HepG2 (cell line): ENCODE results near the gene MRPL28. TPM values are rescaled to one million over a fixed set of nuclear protein-coding genes. Genes with fewer than 3 reads are reported as not detected.

ENCODE experiments used
- ATAC-seq: fragments of 200-7000 bp; cut with Tn5 transposase; 3 replicates; pipeline ENCODE4 v1.9.1; 2020; ENCODE audit warnings: mild to moderate bottlenecking, moderate library complexity
- BruUV-seq: library from RNA; stranded (reverse); fragments of 400-500 nt; replicated peaks from 2 replicates; lab custom pipeline; 2021; lab: Mats Ljungman, UMichigan
- CTCF ChIA-PET: fragments of 300-600 bp; formaldehyde crosslinking; extraction: SDS; loops from one replicate; lab custom pipeline; 2021; ENCODE audit warnings: low total read pairs, inconsistent platforms, low intra/inter-chr PET ratio; lab: Yijun Ruan, JAX
- POLR2A ChIA-PET: fragments of 350-600 bp; sonication (Branson Sonifier 250); formaldehyde crosslinking; loops from one replicate; lab custom pipeline; 2020; ENCODE audit warnings: antibody characterized with exemption, inconsistent platforms; lab: Yijun Ruan, JAX
- DNase-seq: peaks from one replicate; pipeline ENCODE4 v3.0.0-alpha.2; 2015; ENCODE audit warnings: low spot score
- FAIRE-seq: peaks from 3 replicates; lab custom pipeline; 2011; peaks lifted over from hg19 to GRCh38; lab: Jason Lieb, UNC
- H2AFZ ChIP-seq: one replicate; pipeline ENCODE4 v1.6.1; 2011; ENCODE audit warnings: low read length, inconsistent platforms
- H3K27ac ChIP-seq: fragments of 300-600 bp; 3 replicates; pipeline ENCODE4 v1.8.0; 2011; ENCODE audit warnings: mixed run types, mild to moderate bottlenecking, mixed read lengths, low read length, inconsistent platforms; ENCODE audit not compliant: insufficient read depth; ENCODE audit errors: extremely low read length
- H3K27me3 ChIP-seq, 2 experiments: fragments of 200-600 bp in 1 of 2; 2 replicates in 1 of 2; 3 replicates in 1 of 2; pipeline versions ENCODE4 v1.6.0 to v1.8.0; 2011; ENCODE audit warnings: low read length in 2 of 2, mild to moderate bottlenecking in 2 of 2, moderate library complexity in 2 of 2, inconsistent platforms in 1 of 2; ENCODE audit not compliant: insufficient read depth in 2 of 2, control insufficient read depth in 1 of 2
- H3K36me3 ChIP-seq, 2 experiments: fragments of 200-600 bp in 1 of 2; replicated peaks in 1 of 2; 2 replicates in 1 of 2; 3 replicates in 1 of 2; pipeline versions ENCODE4 v1.5.1 to v1.8.0; 2011; ENCODE audit warnings: low read length in 2 of 2, inconsistent platforms in 1 of 2; ENCODE audit not compliant: insufficient read depth in 2 of 2, control insufficient read depth in 1 of 2
- H3K4me1 ChIP-seq: 2 replicates; pipeline ENCODE4 v1.5.1; 2012; ENCODE audit warnings: low read length, inconsistent platforms; ENCODE audit not compliant: insufficient read depth
- H3K4me2 ChIP-seq: 2 replicates; pipeline ENCODE4 v1.6.0; 2011; ENCODE audit warnings: low read depth, low read length, inconsistent platforms
- H3K4me3 ChIP-seq, 3 experiments: fragments of 200-600 bp in 1 of 3; sonication (generic), shearing (Covaris generic) in 1 of 3; replicated peaks in 1 of 3; 2 replicates each; pipeline ENCODE4 v1.5.1; 2011 to 2016; ENCODE audit warnings: low read length in 3 of 3, inconsistent platforms in 2 of 3, low read depth in 2 of 3, mild to moderate bottlenecking in 2 of 3, control low read depth in 1 of 3, mixed read lengths in 1 of 3; ENCODE audit not compliant: insufficient read depth in 1 of 3
- H3K79me2 ChIP-seq: one replicate; pipeline ENCODE4 v1.6.1; 2011; ENCODE audit warnings: low read length, inconsistent platforms; ENCODE audit not compliant: insufficient read depth
- H3K9ac ChIP-seq: 2 replicates; pipeline ENCODE4 v1.6.0; 2011; ENCODE audit warnings: mild to moderate bottlenecking, low read depth, low read length, inconsistent platforms; ENCODE audit not compliant: insufficient read depth
- H3K9me3 ChIP-seq: 2 replicates; pipeline ENCODE4 v1.5.1; 2012; ENCODE audit warnings: mild to moderate bottlenecking, low read length
- H4K20me1 ChIP-seq: 2 replicates; pipeline ENCODE4 v1.6.0; 2011; ENCODE audit warnings: inconsistent platforms, mild to moderate bottlenecking, low read length, moderate library complexity; ENCODE audit not compliant: insufficient read depth
- AGO1 ChIP-seq: fragments of 200-400 bp; formaldehyde crosslinking; IDR thresholded peaks from 2 replicates; pipeline ENCODE4 v1.6.1; 2017; ENCODE audit warnings: mild to moderate bottlenecking, low read depth, low read length, moderate library complexity; ENCODE audit not compliant: poor library complexity, severe bottlenecking
- ATF1 ChIP-seq: IDR thresholded peaks from 2 replicates; pipeline ENCODE4 v1.6.1; 2016; ENCODE audit warnings: mild to moderate bottlenecking, control low read depth
- ETV5 ChIP-seq: IDR thresholded peaks from 2 replicates; pipeline ENCODE4 v1.6.1; 2018; ENCODE audit warnings: missing biosample characterization, missing genetic modification reagents, inconsistent platforms, borderline replicate concordance
- HMGA1 ChIP-seq: sonication (generic); formaldehyde crosslinking; conservative IDR thresholded peaks from 2 replicates; pipeline ENCODE4 v1.4.0; 2020; ENCODE audit warnings: missing genetic modification reagents
- KMT2A ChIP-seq: sonication (generic); formaldehyde crosslinking; IDR thresholded peaks from 2 replicates; pipeline ENCODE4 v1.4.0; 2020; ENCODE audit warnings: missing genetic modification reagents
- PPARG ChIP-seq: conservative IDR thresholded peaks from 2 replicates; pipeline ENCODE4 v1.6.1; 2016; ENCODE audit warnings: missing biosample characterization, missing genetic modification reagents
- ZNF121 ChIP-seq: sonication (generic); formaldehyde crosslinking; IDR thresholded peaks from 2 replicates; pipeline ENCODE4 v1.5.0; 2020; ENCODE audit warnings: mild to moderate bottlenecking, missing genetic modification reagents
- ZNF333 ChIP-seq: sonication (generic); formaldehyde crosslinking; IDR thresholded peaks from 2 replicates; pipeline ENCODE4 v1.4.0; 2020; ENCODE audit warnings: mild to moderate bottlenecking, missing genetic modification reagents, borderline replicate concordance
- ZNF431 ChIP-seq: sonication (generic); formaldehyde crosslinking; IDR thresholded peaks from 2 replicates; pipeline ENCODE4 v1.9.0; 2022; ENCODE audit warnings: missing genetic modification reagents, low read depth, mild to moderate bottlenecking, borderline replicate concordance
- ZNF446 ChIP-seq: sonication (generic); formaldehyde crosslinking; IDR thresholded peaks from 2 replicates; pipeline ENCODE4 v1.5.0; 2020; ENCODE audit warnings: mild to moderate bottlenecking, missing genetic modification reagents
- ZNF607 ChIP-seq: sonication (generic); formaldehyde crosslinking; IDR thresholded peaks from 2 replicates; pipeline ENCODE4 v1.5.1; 2020; ENCODE audit warnings: missing genetic modification reagents, mild to moderate bottlenecking, borderline replicate concordance
- ZNF619 ChIP-seq: sonication (generic); formaldehyde crosslinking; IDR thresholded peaks from 2 replicates; pipeline ENCODE4 v1.4.0; 2020; ENCODE audit warnings: mild to moderate bottlenecking, missing genetic modification reagents
- ZNF780A ChIP-seq: sonication (generic); formaldehyde crosslinking; IDR thresholded peaks from 2 replicates; pipeline ENCODE4 v1.8.0; 2022; ENCODE audit warnings: mild to moderate bottlenecking, missing genetic modification reagents, moderate library complexity
- ZSCAN31 ChIP-seq: sonication (generic); formaldehyde crosslinking; IDR thresholded peaks from 2 replicates; pipeline ENCODE4 v1.5.0; 2020; ENCODE audit warnings: low read depth, mild to moderate bottlenecking, missing genetic modification reagents
- WGBS: methylation state at CpG from one replicate; pipeline ENCODE4 v1.1.6; 2017; ENCODE audit warnings: low lambda C conversion rate; 5-methylcytosine and 5-hydroxymethylcytosine counted together
- in situ Hi-C: cut with HindIII; loops from 2 replicates; pipeline ENCODE4 v1.10.0; 2017; ENCODE audit warnings: low pct_unique_long_range_greater_than_20kb; ENCODE audit not compliant: extremely low pct_ligation_motif_present
- intact Hi-C: fragments of 100-400 bp; cut with micrococcal nuclease; formaldehyde crosslinking; loops from one replicate; pipeline ENCODE4 v1.10.0; 2022; ENCODE audit not compliant: unreplicated experiment
- polyA plus RNA-seq, 8 experiments: library from polyadenylated mRNA; depleted of rRNA in 3 of 8; stranded (reverse) in 7 of 8; unstranded in 1 of 8; fragments of >200 nt; fragmentation: Illumina TruSeq in 4 of 8; extraction: Trizol in 4 of 8; gene quantifications; 2 replicates each; pipeline versions ENCODE4 v1.2.1 to v1.2.3, GENCODE V29; 2011 to 2016; ENCODE audit warnings: low read depth in 4 of 8, missing spikeins in 1 of 8, mixed read lengths in 1 of 8; ENCODE audit not compliant: insufficient read depth in 1 of 8
- total RNA-seq, 5 experiments: library from RNA; depleted of rRNA; stranded (reverse); fragments of >200 nt; fragmentation: Illumina TruSeq; extraction: Trizol; gene quantifications; 2 replicates each; pipeline ENCODE4 v1.2.3, GENCODE V29; 2016; ENCODE audit warnings: low read depth in 1 of 5
- TF ChIP-seq, protein P1 (sequence below): sonication (generic); formaldehyde crosslinking; IDR thresholded peaks from 2 replicates; pipeline ENCODE4 v1.8.1; 2023; ENCODE audit warnings: mild to moderate bottlenecking, inconsistent platforms, moderate library complexity, missing genetic modification reagents, borderline replicate concordance
- TF ChIP-seq, protein P2 (sequence below): IDR thresholded peaks from 2 replicates; pipeline ENCODE4 v1.6.1; 2018; ENCODE audit warnings: missing genetic modification reagents
- TF ChIP-seq, protein P3 (sequence below): sonication (generic); formaldehyde crosslinking; conservative IDR thresholded peaks from 2 replicates; pipeline ENCODE4 v1.8.0; 2022; ENCODE audit warnings: low read depth, missing genetic modification reagents

Gene MRPL28
- total and polyA plus RNA-seq, 2 of the 13 experiments (the other 11 are each of a cell fraction or from before 2014, with no cell fraction given) = 114 to 135 TPM

DNA sequence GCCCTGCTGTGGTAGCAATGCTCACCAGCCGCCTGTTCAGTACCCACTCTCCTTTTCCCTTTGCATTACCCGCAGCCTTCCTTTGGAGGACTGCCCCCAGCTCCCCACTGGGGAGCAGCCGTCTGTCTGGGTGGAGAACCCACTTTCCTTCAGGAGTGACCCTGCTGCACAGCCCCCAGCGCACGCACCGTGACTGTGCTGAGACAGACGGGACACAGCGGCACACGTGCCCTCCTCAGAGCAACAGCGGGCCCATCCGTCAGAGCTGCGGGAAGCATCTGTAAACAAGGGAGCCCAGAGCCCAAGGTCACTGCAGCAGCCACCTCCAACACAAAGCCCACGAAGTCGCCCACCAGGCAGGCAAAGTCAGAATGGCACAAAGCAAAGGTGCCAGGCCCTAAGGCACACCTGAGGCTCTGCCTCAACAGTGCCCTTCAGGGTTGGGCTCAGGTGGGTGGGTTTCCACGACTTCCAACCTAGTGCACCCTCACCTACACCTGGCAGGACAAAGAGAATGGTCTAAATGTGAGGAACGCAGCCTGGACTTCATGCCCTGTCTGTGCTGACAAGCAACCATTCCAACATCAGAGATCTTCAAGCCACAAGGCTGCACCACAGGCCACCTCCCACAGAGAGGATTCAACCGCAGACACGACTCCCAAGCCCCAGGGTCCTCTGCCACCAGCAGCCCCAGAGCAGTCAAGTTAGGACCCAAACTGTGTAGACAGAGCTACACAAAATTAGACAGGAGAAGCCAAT lies 27.7 kb downstream of the MRPL28 start:
- Histone ChIP-seq H4K20me1 (peaks cover 26% of the 10 kb centered on the region), H3K36me3 (peaks cover 16 to 32% of the 10 kb centered on the region in 2 experiments), H3K79me2 (peaks cover 86% of the 10 kb centered on the region), H3K4me3 (peak overlapping the region in 2 of 3 experiments; percentile 13 to 52; a peak in 2 of 6 replicates), H3K4me2 (peak overlapping the region; percentile 71), H3K27me3 (no peaks in the 10 kb centered on the region), H2AFZ (no peak overlapping the region), H3K9me3 (no peaks in the 10 kb centered on the region), H3K4me1 (peaks cover 80% of the 10 kb centered on the region), H3K27ac (peak overlapping the region; percentile 90), H3K9ac (peak overlapping the region; percentile 67)
- ChIA-PET CTCF (no interaction called here), POLR2A (interaction anchor here (0.6 to 3.1 kb wide), 8 partner anchors 8 to 199 kb away, joined by 3 to 31 read pairs (median 3); partner anchors contain the start of gene AXIN1)
- FAIRE-seq (no peak), DNase-seq (peak; percentile 74), ATAC-seq (peak; percentile 77)
- in situ Hi-C loops = no loop called here
- intact Hi-C loops = no loop called here
- 14% methylated on average over 11 of the region's 18 CpGs for WGBS
- BruUV-seq = TSS peak; percentile 93
- TF ChIP-seq HMGA1 (CRISPR knock-in tag) (no peak), ZNF446 (no peak), KMT2A (peak; percentile 74), PPARG (no peak), ETV5 (CRISPR knock-in tag) (no peak), AGO1 (no peak), ZSCAN31 (CRISPR knock-in tag) (peak; percentile 34; the same call in 1 of the 2 replicates), ZNF780A (CRISPR knock-in tag) (no peak), ZNF619 (peak; percentile 70; the same call in 1 of the 2 replicates), ZNF333 (CRISPR knock-in tag) (no peak), ATF1 (CRISPR knock-in tag) (no peak), ZNF607 (CRISPR knock-in tag) (peak; percentile 95), ZNF431 (CRISPR knock-in tag) (peak; percentile 62; the same call in 1 of the 2 replicates), ZNF121 (CRISPR knock-in tag) (no peak)
- TF ChIP-seq, protein P1, sequence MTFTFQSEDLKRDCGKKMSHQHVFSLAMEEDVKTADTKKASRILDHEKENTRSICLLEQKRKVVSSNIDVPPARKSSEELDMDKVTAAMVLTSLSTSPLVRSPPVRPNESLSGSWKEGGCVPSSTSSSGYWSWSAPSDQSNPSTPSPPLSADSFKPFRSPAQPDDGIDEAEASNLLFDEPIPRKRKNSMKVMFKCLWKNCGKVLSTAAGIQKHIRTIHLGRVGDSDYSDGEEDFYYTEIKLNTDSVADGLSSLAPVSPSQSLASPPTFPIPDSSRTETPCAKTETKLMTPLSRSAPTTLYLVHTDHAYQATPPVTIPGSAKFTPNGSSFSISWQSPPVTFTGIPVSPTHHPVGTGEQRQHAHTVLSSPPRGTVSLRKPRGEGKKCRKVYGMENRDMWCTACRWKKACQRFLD (CRISPR knock-in tag) = 0 out of 2 replicates have a peak, but pooled peaks have one; percentile 77
- TF ChIP-seq, protein P2, sequence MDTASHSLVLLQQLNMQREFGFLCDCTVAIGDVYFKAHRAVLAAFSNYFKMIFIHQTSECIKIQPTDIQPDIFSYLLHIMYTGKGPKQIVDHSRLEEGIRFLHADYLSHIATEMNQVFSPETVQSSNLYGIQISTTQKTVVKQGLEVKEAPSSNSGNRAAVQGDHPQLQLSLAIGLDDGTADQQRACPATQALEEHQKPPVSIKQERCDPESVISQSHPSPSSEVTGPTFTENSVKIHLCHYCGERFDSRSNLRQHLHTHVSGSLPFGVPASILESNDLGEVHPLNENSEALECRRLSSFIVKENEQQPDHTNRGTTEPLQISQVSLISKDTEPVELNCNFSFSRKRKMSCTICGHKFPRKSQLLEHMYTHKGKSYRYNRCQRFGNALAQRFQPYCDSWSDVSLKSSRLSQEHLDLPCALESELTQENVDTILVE (CRISPR knock-in tag) = no peak
- TF ChIP-seq, protein P3, sequence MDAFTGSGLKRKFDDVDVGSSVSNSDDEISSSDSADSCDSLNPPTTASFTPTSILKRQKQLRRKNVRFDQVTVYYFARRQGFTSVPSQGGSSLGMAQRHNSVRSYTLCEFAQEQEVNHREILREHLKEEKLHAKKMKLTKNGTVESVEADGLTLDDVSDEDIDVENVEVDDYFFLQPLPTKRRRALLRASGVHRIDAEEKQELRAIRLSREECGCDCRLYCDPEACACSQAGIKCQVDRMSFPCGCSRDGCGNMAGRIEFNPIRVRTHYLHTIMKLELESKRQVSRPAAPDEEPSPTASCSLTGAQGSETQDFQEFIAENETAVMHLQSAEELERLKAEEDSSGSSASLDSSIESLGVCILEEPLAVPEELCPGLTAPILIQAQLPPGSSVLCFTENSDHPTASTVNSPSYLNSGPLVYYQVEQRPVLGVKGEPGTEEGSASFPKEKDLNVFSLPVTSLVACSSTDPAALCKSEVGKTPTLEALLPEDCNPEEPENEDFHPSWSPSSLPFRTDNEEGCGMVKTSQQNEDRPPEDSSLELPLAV (CRISPR knock-in tag) = no peak
